GM18868 (cell line): ENCODE measurements around the gene ACSL3.

Source experiments
- ATAC-seq: cut with Tn5 transposase; IDR thresholded peaks from one replicate; pipeline ENCODE4 v1.9.1; 2021; ENCODE audit warnings: mild to moderate bottlenecking, moderate library complexity; ENCODE audit not compliant: unreplicated experiment

The ACSL3 gene

DNA sequence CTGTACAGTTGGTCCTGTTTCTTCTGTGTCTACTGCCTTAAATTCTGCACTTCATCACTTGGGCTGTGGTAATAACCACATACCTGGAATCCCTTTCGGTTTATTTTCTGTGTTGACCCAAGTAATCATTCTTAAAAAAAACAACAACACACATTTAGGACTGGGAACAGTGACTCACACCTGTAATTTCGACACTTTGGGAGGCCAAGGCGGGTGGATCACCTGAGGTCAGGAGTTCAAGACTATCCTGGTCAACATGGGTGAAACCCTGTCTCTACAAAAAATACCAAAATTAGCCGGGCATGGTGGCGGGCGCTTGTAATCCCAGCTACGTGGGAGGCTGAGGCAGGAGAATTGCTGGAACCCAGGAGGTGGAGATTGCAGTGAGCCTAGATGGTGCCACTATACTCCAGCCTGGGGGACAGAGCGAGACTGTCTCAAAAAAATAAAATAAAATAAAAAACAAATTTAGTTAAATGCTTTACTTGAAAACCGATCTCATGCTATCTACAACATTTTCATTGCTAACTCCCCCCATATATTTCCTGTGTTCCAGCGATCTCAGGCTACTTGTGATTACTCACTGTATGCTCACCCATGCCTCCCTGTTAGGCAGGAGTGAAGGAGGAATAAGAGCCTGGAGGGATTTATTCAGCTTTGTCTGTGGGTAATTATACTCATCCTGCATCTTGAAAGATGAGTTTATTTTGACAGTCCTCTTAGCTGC, 18.2 kb downstream of the ACSL3 start:
- no peak for ATAC-seq

DNA sequence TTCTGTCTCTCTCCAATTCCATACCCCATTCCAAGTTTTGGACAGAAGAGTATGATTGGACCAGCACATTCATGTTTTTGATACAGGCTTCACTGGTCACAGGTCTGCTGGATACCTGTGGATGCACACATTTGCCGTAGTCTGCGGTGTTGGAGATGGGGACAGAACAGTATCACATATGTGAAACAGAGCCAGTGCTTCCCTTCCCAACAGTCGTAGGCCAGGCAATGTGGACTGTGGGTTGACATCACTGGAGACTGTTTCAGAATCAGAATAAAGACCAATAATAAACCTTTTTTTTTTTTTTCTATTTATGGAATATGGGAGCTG, 18.7 kb downstream of the ACSL3 start:
- no peak for ATAC-seq

DNA sequence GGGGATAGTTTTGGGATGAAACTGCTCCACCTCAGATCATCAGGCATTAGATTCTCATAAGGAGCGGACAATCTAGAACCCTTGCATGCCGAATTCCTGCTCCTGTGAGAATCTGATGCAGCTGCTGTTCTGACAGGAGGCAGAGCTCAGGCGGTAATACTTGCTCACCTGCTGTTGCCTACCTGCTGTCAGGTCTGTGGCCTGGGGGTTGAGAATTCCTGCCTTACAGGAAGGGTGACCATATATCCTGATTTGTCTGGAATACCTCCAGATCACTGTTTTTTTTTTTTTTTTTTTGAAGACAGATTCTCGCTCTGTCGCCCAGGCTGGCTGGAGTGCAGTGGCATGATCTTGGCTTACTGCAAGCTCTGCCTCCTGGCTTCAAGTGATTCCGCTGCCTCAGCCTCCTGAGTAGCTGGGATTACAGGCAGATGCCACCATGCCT, 21.7 kb downstream of the ACSL3 start:
- no peak for ATAC-seq

DNA sequence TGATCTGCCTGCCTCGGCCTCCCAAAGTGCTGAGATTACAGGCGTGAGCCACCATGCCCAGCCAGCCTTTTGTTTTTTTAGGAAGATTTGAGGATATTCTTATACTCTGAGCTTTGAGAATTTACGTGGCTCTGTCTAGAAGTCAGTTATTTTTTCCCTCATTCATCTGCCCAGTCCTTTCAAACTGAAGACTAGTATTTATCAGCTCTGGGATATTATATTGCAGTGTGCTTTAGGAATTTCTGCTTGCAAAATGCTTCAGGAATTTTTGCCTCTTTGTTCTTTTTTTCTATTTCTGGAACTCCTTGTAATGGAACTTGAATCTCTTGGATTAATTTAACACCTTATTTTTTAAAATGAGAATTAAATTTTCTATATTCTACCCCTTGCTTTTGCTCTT, 22.6 kb downstream of the ACSL3 start:
- ATAC-seq, result no peak

DNA sequence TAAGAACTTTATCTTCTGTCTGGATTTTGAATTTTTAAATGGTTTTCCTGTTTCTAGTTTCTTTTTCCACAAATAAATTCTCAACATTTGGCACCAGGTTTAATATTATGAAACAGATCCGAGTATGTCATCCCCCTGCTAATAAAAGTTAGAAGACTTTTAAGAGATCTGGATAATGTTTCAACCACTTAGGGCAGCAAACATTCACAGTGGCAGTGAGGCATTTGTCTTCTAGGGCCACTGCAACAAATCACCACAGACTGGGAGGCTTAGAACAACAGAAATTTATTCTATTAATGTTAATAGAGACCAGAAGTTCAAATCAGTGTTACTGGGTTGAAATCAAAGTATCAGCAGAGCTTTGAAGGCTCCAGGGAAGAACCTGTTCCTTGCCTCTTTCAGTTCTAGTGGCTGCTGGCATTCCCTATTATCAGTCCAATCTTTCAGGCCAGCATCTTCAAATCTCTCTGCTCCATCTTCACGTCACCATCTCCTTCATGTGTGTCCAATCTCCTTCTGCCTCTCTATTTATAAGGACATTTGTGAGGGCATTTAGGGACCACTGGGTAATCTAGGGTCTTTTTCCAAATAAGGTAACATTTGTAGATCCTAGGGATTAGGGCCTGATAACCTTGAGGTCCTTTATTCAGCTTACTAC, 23.4 kb downstream of the ACSL3 start:
- ATAC-seq, result no peak

DNA sequence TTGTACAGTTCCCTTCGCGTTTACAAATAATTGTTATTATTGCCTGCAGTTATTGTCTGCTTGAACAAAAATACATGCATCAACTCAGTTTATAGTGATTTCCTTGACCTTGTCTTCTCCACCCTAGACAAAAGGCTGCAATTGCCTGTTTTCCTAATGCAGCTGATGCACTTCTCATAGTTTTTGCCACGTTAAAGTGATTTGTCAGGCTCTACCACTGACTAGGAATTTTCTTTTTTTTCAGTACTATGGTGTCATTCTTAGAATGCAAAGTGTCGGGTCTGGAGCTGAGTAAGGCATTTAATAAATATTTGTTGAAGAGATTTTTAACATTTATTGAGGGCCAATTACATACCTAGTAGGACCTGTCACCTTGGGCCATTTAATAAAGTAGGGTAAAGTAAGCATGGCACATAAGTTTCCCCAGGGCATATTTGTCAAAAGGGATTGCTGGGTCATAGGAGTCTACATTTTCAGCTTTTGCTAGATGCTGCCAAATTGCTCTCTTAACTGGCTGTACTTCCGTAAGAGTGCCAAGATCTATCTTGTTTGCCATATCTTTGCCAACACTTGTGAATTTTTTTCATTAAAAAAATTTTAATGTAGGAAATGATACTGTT, 24.1 kb downstream of the ACSL3 start:
- ATAC-seq, result no peak

DNA sequence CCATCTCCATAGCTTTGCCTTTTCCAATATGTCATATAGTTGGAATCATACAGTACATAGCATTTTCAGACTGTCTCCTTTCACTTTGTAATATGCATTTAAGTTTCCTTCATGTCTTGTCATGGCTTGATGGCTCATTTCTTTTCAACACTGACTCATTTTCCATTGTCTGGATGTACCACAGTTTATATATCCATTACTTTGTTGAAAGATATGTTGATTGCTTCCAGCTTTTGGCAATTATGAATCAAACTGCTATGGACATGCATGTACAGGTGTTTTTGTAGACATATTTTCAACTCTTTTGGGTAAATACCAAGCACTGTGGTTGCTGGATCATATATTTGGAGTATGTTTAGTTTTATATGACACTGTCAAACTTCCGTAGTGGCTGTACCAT, 26.3 kb downstream of the ACSL3 start:
- ATAC-seq, result no peak

DNA sequence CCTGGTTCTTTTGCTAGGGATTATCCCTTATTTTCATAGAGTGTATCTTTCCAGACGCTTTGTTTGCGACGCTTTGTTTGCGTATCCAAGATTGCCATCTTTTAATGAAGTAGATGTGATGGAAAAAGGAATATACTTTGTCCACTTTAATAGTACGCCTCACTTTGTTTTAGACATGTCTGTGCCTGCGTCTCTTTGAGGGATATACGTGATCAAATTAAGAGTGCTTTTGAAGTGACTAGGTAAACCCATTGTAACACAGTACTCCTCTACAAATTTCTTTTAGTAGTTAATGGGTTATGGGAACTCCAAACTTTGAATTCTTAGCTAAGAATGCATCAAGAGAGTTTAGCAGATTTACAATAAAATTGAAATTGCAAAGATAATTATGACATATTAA, 27.9 kb downstream of the ACSL3 start:
- ATAC-seq, result no peak

DNA sequence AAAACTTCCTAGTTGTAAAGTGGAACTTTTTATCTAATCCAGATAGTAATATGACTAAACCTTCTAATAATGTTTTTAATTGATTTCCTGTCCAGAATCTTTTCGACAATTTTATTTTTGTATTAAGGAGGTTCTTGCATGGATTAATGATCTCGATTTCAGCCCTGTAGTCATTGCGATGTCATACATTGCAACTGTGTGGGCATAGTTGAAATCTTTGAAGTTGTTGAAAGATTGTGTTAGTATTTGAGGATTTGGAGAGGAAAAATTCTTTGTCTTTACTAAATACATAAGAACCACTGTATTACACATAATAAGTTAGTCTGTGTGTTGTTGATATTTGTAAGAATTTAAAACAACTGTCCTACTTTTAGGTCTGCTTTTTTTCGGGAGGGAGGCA, 31.1 kb downstream of the ACSL3 start:
- ATAC-seq, result no peak

DNA sequence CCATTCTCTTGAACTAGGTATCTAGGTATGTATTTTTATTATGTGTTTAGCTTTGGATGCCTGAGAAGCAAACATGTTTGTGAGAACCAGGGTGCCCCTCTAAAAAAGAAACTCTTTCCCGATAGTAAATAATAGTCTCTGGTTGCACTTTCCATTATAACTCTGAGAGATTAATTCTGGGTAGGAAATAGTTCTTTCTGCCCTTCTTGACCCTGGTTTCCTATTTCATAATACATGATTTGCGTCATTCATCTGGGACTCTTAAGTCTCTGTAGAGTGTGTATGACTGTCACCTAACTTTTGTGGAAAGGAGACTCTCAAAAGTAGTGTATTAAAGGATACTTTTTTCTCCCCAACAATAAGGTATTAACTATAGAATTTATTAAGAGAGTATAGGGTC, 31.5 kb downstream of the ACSL3 start:
- ATAC-seq, result no peak

DNA sequence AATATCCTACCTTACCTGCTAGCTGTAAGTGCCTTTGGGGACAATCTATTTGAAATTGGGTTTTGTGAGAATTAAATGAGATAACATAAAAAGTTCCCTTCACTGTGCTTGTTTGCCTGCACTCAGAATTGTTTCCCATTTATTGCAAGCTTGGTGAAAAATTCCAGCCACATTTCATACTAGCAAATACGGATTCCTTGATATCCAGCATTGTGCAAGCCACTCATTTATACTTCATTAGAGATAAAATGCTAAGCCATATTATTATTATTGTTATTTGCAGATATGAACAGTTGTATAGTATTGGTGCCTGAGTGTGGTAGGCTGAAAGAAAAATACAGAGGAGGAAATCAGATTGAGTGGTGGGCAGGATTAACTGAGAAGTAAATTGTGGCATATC, 31.9 kb downstream of the ACSL3 start:
- no peak for ATAC-seq

DNA sequence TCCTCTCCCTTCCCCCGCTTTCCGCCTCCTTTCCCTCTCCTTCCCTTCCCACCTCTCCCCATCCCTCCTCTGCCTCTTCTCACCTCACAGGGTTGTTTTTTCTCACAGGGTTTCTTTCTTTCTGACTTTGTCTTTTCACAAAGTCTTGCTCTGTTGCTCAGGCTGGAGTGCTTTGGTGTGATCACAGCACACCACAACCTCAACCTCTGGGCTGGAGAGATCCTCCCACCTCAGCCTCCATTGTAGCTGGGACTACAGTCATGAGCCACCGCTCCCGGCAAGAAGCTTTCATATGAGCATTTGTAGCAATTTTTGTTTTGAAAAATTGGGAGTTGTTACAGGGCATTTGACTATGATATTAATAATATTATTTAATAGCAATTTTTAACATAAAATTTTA, 32.9 kb downstream of the ACSL3 start:
- no peak for ATAC-seq

DNA sequence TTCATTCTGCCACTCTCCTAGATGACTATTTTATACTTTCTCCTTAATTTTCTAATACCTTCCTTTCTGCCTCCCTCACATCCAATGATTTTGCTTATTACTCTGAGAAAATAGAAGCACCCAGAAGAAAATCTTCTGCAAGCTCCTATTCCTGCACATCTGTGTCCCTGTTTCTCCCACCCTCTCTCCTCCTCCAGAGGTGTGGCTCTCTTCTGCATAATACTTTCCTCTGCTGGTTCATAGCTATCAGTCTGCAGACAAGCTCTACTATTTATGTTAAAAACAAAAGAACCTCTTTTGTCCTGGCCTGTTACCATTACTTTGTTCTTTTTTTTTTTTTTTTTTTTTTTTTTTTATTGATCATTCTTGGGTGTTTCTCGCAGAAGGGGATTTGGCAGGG, 34.3 kb downstream of the ACSL3 start:
- no peak for ATAC-seq

DNA sequence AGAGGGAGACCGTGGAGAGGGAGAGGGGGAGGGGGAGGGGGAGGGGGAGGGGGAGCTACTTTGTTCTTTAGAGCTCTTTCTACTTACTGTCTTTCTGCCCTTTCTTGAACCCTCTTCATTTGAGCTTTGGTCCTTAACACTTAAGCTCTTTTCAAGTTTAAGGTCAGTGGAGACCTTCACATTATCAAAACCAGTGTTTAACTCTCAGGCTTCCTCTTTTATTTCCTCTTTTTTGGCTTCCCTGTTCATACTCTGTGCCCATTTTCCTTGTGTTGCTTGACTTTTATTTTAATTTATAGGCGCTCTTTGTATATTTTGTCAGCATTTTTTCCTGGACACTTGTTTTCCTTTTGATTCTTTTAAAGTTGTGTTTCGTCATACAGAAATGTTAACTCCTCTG, 37.1 kb downstream of the ACSL3 start:
- ATAC-seq, result no peak

DNA sequence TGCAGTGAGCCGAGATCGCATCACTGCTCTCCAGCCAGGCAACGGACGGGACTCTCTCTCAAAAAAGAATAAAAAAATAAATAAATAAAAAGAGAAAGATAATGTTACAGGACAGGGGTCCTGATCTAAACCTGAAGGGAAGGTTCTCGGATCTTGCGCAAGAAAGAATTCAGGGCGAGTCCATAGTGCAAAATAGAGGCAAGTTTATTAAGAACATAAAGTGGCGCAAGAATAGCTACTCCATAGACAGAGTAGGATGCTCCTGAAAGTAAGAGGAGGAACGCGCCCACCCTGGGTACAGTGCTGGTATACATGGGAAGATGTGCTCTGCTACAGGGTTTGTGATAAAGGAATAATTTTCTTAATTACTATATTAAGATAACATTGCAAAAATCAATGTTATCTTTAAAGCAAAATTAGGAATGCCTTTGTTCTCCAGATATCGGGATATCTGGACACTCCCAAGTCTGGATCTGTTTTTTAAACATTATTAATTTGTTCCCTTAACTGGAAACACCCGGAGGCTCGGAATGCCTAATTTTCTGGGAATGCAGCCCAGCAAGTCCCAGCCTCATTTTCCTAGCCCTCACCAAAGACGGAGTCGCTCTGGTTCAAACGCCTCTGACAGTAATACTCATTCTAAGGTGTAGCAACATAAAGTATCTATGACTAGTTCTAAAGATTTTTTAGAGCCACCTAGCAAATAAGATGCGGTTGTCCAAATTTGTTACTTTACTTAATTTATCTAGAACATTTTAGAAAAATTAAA, 38.8 kb downstream of the ACSL3 start:
- ATAC-seq, result no peak

DNA sequence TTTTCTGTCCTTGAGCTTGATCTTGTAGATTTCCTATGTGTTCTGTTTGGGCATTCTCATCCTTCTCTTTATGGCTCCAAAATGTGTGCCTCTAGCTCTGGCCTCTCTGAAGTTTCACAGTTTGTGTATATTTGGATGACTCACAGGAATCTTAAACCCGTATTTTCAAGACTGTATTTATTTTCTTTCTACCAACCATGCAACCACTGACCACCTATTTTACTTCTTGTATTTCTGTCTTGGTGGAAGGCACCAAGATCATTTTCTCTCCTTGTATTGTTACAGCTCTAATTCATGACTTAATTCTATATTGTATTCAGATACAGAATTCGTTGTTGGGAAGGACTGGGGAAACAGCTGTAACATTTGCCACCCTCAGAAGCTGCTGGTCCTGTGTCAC, 39.5 kb downstream of the ACSL3 start:
- no peak for ATAC-seq

DNA sequence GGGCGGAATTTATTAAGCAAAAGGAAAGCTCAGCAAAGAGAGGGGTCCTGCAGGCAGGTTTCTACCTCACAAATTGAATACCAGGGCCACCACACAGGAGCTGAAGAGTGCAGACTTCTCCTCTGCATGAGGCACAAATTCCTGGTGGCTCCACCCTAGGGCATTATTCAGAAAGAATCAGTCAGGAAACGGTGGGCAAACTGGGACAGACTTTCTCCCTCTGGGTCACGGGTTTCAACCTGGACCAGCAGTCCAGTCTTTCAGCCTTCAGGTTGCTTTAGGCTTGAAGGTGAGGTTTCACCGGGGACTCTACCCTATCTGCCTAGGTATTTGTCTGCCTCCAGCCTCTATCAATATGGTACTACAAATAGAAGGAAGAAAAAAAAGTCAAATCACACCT, 41.8 kb downstream of the ACSL3 start:
- no peak for ATAC-seq

DNA sequence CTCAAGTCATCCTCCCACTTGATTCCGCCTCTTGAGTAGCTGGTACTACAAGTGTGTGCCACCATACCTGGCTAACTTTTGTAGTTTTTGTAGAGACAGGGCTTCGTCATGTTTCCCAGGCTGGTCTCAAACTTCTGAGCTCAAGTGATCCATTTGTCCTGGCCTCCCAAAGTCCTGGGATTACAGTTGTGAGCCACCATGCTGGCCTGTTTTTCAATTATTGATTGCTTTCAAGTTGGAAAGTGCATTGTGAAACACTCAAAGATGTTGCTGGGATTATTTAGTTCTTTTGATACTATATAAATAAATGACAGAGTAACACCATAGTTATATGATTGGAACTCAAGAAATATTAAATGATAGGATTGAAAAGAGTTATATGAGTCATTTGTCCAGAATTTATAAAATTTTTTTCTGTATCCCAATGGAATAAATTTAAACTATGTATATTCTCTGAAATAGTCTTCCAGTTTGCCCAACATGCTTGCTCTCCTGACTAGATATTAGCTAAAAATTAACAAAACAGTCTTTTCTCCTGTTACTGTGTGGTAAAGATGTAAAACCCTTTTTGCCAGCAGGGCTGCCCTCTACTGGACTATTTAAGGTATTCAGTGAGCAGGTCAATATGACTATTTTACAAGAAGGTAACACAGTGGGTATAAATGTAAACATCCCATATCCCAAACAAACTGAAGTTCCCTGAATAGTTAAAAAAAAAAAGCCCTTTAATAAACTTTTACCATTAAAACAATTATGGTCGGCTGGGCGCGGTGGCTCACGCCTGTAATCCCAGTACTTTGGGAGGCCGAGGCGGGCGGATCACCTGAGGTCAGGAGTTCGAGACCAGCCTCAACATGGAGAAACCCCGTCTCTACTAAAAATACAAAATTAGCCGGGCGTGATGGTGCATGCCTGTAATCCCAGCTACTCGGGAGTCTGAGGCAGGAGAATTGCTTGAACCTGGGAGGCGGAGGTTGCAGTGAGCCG, 42.7 kb downstream of the ACSL3 start:
- peak; percentile 86 for ATAC-seq

DNA sequence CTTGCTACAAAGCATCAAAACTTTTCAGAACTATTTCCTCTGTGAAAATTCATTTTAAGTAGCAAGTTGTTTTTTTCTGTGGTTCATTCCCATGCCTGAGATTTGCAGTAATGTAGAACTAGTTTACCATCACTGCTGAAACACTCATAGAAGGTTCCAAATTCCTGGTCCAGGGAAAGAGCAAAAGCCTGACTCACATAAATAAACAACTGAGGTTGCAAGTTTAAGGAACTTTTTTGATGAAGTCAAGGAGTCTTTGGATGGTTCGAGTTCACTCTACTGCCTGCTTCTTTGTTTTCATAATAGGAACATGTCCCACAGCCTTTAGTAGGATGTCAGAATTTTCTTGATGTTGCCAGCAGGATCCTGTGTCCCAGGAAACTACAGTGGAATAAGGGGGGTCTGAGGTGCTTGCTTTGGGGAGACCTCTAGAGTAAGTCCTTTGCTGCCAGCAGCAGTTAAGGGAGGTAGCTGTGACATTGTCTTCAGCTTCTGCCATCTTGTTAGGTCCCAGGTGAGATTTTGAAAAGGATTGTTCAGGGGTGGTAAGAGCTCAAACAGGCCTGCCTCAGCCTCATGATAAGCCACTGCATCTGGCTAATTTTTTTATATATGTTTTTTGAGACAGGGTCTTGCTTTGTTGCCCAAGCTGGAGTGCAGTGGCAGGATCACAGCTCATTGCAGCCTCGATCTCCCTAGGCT, 43.9 kb downstream of the ACSL3 start:
- ATAC-seq, result no peak

DNA sequence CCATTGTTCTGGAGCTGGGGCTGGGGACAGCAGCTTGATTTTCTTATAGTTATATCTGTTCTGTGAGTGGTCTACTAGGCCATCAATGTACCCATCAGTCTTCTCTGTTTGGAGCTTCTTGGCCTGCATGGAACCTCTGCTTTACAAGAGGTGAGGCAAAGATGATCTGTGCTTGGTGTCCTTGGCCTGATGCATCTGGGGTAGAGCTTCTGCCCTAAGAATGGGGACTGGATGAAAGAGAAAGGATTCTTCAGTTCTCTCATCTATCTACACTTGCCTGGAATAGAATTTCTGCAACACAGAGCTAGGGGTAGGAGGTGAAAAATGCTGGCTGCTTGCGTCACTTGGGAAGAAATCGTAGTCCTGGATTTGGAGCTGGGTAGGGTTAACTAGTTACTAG, 46.2 kb downstream of the ACSL3 start:
- ATAC-seq, result no peak
